CD4-positive, alpha-beta T cell (primary cell): ENCODE data around the gene CDKAL1. TPM values are rescaled to one million over a fixed set of nuclear protein-coding genes. Genes with fewer than 3 reads are reported as not detected.

Experiments used
- ATAC-seq: fragments of 200-7000 bp; cut with Tn5 transposase; one replicate; pipeline ENCODE4 v1.10.0; 2022; ENCODE audit warnings: mild to moderate bottlenecking; ENCODE audit not compliant: poor library complexity
- CTCF ChIA-PET: fragments of 350-600 bp; sonication (Branson Sonifier 250); formaldehyde crosslinking; loops from one replicate; lab custom pipeline; 2021; ENCODE audit warnings: antibody characterized with exemption, inconsistent platforms; lab: Charles Lee
- POLR2A ChIA-PET: fragments of 350-600 bp; sonication (Branson Sonifier 250); formaldehyde crosslinking; loops from one replicate; lab custom pipeline; 2021; ENCODE audit warnings: antibody characterized with exemption, inconsistent platforms; lab: Charles Lee
- DNase-seq, 14 experiments: peaks; one replicate each; pipeline ENCODE4 v3.0.0-alpha.2; 2013 to 2020; ENCODE audit warnings: mixed read lengths in 2 of 14
- H3K27ac ChIP-seq, 2 donors: one replicate each; pipeline versions ENCODE4 v1.5.1 to v1.7.0; 2013; ENCODE audit warnings: low read length in 2 of 2, low read depth in 1 of 2, mild to moderate bottlenecking in 1 of 2
- H3K27me3 ChIP-seq, 2 experiments: 1 replicate in 1 of 2; 2 replicates in 1 of 2; pipeline versions ENCODE4 v1.6.1 to v1.7.0; 2013; ENCODE audit warnings: low read length in 2 of 2, control low read depth in 1 of 2, mild to moderate bottlenecking in 1 of 2, moderate library complexity in 1 of 2; ENCODE audit not compliant: insufficient read depth in 2 of 2, control insufficient read depth in 1 of 2
- H3K36me3 ChIP-seq: one replicate; pipeline ENCODE4 v1.6.1; 2013; ENCODE audit warnings: low read length, control low read depth; ENCODE audit not compliant: insufficient read depth
- H3K4me1 ChIP-seq: one replicate; pipeline ENCODE4 v1.6.1; 2013; ENCODE audit warnings: low read length, control low read depth; ENCODE audit not compliant: insufficient read depth
- H3K4me3 ChIP-seq: one replicate; pipeline ENCODE4 v1.5.1; 2013; ENCODE audit warnings: mild to moderate bottlenecking, low read length, moderate library complexity
- H3K9me3 ChIP-seq, 2 experiments: 1 replicate in 1 of 2; 2 replicates in 1 of 2; pipeline versions ENCODE4 v1.6.1 to v1.7.0; 2013; ENCODE audit warnings: low read length in 2 of 2, mild to moderate bottlenecking in 2 of 2, control low read depth in 1 of 2, moderate library complexity in 1 of 2; ENCODE audit not compliant: control insufficient read depth in 1 of 2, insufficient read depth in 1 of 2
- H3K27ac Mint-ChIP-seq: one replicate; pipeline ENCODE4 v1.8.0; 2020; ENCODE audit warnings: mixed read lengths
- H3K27me3 Mint-ChIP-seq: one replicate; pipeline ENCODE4 v1.8.0; 2021; ENCODE audit warnings: mixed read lengths
- H3K36me3 Mint-ChIP-seq: one replicate; pipeline ENCODE4 v1.8.0; 2021; ENCODE audit warnings: low read depth, mixed read lengths
- H3K4me1 Mint-ChIP-seq: one replicate; pipeline ENCODE4 v1.8.0; 2021; ENCODE audit warnings: low read depth, mixed read lengths
- H3K4me3 Mint-ChIP-seq: one replicate; pipeline ENCODE4 v1.8.0; 2020; ENCODE audit warnings: mild to moderate bottlenecking, mixed read lengths
- H3K9me3 Mint-ChIP-seq: one replicate; pipeline ENCODE4 v1.8.0; 2020; ENCODE audit warnings: mixed read lengths
- intact Hi-C, 2 experiments: fragments of 100-400 bp; cut with DNase I in 1 of 2; cut with micrococcal nuclease in 1 of 2; formaldehyde crosslinking; loops; one replicate each; pipeline versions ENCODE4 v1.15.1 to v1.9.0; 2023 to 2025; cut with DNase I, micrococcal nuclease
- total RNA-seq, 174 experiments: library from RNA in 2 of 174; stranded (reverse) in 2 of 174; gene quantifications; one replicate each; pipeline ENCODE4 v1.2.3 and lab custom pipeline; 2021 to 2026
- TF ChIP-seq, protein P1 (sequence below): fragments of 200-600 bp; IDR thresholded peaks from one replicate; pipeline ENCODE4 v1.8.0; 2022; ENCODE audit warnings: antibody characterized with exemption, mild to moderate bottlenecking

The CDKAL1 gene
- total RNA-seq, 2 experiments from 2014 or later = 21.3 to 23.9 TPM

DNA sequence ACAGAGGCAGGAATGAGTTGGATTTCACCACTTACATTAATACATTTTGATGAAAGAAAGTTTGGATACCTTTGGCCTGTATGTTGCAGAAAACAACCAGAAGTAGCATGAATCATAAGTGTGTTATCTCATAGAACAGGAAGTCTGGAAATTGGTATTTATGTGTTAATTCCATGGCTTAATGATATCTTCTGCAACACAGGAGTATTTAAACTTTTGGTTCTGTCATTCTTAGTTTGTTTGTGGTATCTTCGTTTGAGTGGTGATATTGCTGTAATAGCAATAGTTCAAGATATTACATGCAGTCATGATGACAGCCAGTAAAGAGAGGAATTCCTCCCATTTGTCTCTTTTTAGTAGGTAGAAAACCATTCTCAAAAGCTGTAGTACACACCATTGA is 177.3 kb downstream of the CDKAL1 start:
- H3K27ac Mint-ChIP-seq = no peak overlapping the region
- POLR2A ChIA-PET = no interaction called here

GRCh38 chr6:20712011-20712410 is 177.8 kb downstream of the CDKAL1 start:
- Histone ChIP-seq H3K27me3 (no peaks in the 10 kb centered on the region), H3K9me3 (no peaks in the 10 kb centered on the region), H3K36me3 (no peaks in the 10 kb centered on the region), H3K27ac (no peak overlapping the region), H3K4me3 (no peak overlapping the region), H3K4me1 (no peaks in the 10 kb centered on the region)
- intact Hi-C loops = no loop called here
- no peak for DNase-seq
- Mint-ChIP-seq H3K4me1 (peaks cover 34% of the 10 kb centered on the region), H3K36me3 (no peaks in the 10 kb centered on the region), H3K9me3 (no peaks in the 10 kb centered on the region), H3K27me3 (no peaks in the 10 kb centered on the region), H3K4me3 (no peak overlapping the region), H3K27ac (no peak overlapping the region)
- TF ChIP-seq, protein P1, sequence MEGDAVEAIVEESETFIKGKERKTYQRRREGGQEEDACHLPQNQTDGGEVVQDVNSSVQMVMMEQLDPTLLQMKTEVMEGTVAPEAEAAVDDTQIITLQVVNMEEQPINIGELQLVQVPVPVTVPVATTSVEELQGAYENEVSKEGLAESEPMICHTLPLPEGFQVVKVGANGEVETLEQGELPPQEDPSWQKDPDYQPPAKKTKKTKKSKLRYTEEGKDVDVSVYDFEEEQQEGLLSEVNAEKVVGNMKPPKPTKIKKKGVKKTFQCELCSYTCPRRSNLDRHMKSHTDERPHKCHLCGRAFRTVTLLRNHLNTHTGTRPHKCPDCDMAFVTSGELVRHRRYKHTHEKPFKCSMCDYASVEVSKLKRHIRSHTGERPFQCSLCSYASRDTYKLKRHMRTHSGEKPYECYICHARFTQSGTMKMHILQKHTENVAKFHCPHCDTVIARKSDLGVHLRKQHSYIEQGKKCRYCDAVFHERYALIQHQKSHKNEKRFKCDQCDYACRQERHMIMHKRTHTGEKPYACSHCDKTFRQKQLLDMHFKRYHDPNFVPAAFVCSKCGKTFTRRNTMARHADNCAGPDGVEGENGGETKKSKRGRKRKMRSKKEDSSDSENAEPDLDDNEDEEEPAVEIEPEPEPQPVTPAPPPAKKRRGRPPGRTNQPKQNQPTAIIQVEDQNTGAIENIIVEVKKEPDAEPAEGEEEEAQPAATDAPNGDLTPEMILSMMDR = no peak
- no peak for ATAC-seq
- ChIA-PET POLR2A (no interaction called here), CTCF (no interaction called here)

More for the DNA sequence above, 177.3 kb downstream of the CDKAL1 start:
- no peaks in the 10 kb centered on the region for H3K9me3 ChIP-seq
- TF ChIP-seq, protein P1 = no peak
- H3K27me3 ChIP-seq = no peaks in the 10 kb centered on the region
- peaks cover 38% of the 10 kb centered on the region for H3K4me1 Mint-ChIP-seq
- H3K9me3 Mint-ChIP-seq = no peaks in the 10 kb centered on the region
- no peak for ATAC-seq
- CTCF ChIA-PET = no interaction called here
- H3K4me1 ChIP-seq = no peaks in the 10 kb centered on the region
- H3K36me3 Mint-ChIP-seq = no peaks in the 10 kb centered on the region
- H3K4me3 Mint-ChIP-seq = no peak overlapping the region
- no peak overlapping the region for H3K4me3 ChIP-seq
- DNase-seq = no peak
- H3K27ac ChIP-seq = no peak overlapping the region
- intact Hi-C loops = no loop called here
- no peaks in the 10 kb centered on the region for H3K27me3 Mint-ChIP-seq
- no peaks in the 10 kb centered on the region for H3K36me3 ChIP-seq

DNA sequence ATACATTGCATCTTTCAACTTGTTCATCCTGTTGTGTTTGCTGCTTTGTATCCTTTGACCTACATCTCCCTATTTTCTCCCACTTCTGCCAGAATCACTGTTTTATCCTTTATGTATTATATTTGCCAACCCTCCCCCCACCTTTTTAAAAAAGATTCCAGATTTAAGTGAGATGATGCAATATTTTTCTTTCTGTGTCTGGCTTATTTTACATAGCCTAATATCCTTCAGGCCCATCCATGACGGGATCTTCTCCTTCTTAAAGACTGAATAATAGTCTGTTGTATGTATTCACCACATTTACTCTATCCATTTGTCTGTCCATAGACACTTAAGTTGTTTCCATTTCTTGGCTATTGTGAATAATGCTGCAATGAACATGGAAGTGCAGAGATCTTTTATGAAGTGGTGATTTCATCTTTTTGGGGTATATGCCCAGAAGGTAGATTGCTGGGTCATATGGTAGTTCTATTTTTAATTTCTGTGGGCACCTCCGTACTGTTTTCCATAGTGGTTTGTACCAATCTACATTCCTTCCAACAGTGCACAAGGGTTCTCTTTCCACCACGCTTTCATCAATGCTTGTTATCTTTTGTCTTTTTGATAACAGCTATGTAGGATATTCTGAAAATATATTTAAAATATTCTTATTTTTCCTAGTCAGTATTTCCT is 181.0 kb downstream of the CDKAL1 start:
- peaks cover 26% of the 10 kb centered on the region for H3K4me1 Mint-ChIP-seq
- Histone ChIP-seq H3K4me3 (no peak overlapping the region), H3K4me1 (no peaks in the 10 kb centered on the region), H3K27me3 (no peaks in the 10 kb centered on the region), H3K36me3 (no peaks in the 10 kb centered on the region), H3K27ac (no peak overlapping the region), H3K9me3 (no peaks in the 10 kb centered on the region)
- DNase-seq (no peak), ATAC-seq (no peak)
- CTCF ChIA-PET = interaction anchor here (0.6 kb wide), 1 partner anchor 184 kb away, joined by 3 read pairs; no protein-coding TSS in a partner anchor
- intact Hi-C loops = no loop called here
- TF ChIP-seq, protein P1 = no peak
- POLR2A ChIA-PET = no interaction called here
- no peak overlapping the region for H3K4me3 Mint-ChIP-seq
- no peaks in the 10 kb centered on the region for H3K9me3 Mint-ChIP-seq
- H3K27me3 Mint-ChIP-seq = no peaks in the 10 kb centered on the region
- H3K27ac Mint-ChIP-seq = no peak overlapping the region
- no peaks in the 10 kb centered on the region for H3K36me3 Mint-ChIP-seq
